Stimulated activated CD8-positive, alpha-beta memory T cell treated with anti-CD3 and anti-CD28 coated beads, Interleukin-15, amount 100 ng/mL, for 1 hour (primary cell): Measurements from ENCODE around the gene PPM1M.
"Not testable (repeated sequence)": the region's sequence is repeated elsewhere in the genome, so short reads cannot be mapped to it uniquely, and the experiment has no call there.

ENCODE experiments used
- DNase-seq: peaks from one replicate; pipeline ENCODE4 v3.0.0-alpha.2; 2020; ENCODE audit warnings: low read depth

The PPM1M gene

GRCh38 chr3:52277071-52277964 is 31.8 kb downstream of the PPM1M start:
- DNase-seq, result peak; percentile 46

DNA sequence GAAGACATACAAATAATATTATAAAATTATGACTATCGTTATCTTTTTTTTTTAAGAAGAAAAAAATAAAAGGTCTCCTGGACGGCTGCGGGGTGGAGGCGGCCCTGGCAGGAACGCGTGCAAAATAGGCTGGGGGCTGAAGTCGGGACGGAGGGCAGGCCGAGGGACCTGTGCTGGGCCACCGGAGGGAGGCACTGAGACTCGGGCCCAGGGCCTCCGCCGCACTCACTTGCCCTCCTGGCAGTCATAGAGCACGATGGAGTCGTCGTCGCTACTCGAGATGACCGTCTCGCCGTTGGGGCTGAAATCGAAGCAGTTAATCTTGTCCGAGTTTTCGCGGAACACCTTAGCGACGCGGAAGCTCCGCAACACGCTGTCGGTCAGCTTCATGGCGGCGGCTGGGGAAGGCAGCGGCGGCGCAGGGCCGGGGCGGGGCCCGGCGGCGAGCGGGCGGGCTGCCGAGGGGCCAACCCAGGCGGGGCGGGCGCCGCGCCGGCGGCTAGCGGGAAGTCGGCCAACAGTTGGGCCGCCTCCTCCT is 32.5 kb downstream of the PPM1M start:
- peak; percentile 36 for DNase-seq

- peak; percentile 97 for DNase-seq
These were observed 33.0 kb downstream of the PPM1M start, which contains the start of gene WDR82 for GRCh38 chr3:52278510-52279069. TSS of gene WDR82 (minus strand) at chr3:52278649. CDS start at chr3:52278361, 288 bp downstream.

DNA sequence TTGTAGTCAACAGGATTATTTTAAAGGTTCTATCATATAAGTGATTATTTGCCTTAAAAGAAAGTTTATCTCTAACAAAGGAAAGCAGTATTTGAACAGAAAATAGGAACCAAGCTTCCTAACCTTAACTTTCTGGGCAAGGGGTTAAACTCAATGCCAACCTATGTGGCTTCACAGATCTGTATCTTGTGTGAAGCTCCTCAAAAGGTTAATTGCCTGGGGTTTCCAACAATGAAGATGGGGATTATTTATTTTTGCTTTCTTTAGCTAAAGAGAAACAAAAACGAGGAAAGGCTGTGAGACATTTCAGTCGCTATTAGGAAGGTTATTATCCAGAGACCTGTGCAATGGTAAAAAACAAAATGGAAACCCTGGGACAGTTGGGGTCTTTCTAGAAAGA is 34.0 kb downstream of the PPM1M start:
- no peak for DNase-seq

GRCh38 chr3:52280050-52280461 is 34.5 kb downstream of the PPM1M start:
- DNase-seq, result no peak

- no peak for DNase-seq
These were observed 36.6 kb downstream of the PPM1M start for GRCh38 chr3:52281981-52282801.

DNA sequence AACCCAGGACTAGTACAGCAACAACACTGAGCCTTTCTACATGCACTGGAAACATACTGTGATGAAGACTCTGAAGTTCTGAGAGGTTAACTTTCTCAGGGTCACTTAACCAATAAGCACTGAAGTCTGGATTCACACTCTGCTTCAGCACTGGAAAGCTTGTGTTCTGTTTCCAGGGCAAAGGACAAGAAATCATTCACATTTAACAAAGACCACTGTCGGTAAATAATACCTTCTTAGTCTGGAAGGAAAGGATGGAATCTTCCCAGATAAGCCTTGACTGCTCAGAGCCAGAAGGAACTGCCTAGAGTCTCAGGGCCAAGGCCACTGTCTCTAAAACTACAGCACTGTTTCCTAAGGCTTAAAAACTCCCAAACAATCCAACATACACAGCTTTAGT is 37.7 kb downstream of the PPM1M start:
- DNase-seq, result no peak

GRCh38 chr3:52284051-52284450 is 38.5 kb downstream of the PPM1M start:
- not testable (repeated sequence) for DNase-seq

DNA sequence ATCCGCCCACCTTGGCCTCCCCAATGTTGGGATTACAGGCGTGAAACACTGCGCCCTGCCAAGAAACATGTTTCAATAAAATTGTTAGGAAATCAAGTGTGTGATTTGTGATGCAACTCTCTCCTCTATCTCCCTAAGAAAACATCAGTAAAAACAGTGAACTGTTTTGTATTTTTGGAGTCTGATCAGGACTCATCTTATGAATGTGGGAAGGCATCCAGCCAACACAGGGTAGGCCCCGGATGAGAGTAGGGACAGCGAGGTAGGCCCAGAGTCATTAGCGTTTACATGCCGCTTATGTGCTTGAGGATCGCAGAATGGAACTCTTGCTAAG is 41.2 kb downstream of the PPM1M start:
- DNase-seq, result no peak

- DNase-seq, result no peak
These were observed 43.1 kb downstream of the PPM1M start for GRCh38 chr3:52288674-52289073.

DNA sequence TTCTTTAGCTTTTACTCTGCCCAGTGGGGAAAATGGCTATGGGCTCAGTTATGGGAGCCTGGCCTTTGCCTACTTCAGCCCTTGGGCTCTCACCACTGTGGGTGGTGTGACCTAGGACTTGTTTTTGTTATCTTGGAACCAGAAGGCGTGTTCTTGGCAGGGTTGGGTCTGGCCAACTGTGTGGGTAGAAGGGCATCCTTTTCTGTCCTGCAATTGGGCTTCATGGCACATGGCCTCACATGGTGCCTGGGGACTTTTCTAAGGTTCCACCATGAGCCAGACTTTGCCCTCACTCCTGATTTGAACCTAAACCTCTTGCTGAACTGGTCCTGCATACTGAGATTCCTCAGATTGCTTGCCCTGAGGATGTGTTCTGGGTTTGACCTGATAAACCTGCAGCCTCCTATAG is 43.8 kb downstream of the PPM1M start:
- no peak for DNase-seq

DNA sequence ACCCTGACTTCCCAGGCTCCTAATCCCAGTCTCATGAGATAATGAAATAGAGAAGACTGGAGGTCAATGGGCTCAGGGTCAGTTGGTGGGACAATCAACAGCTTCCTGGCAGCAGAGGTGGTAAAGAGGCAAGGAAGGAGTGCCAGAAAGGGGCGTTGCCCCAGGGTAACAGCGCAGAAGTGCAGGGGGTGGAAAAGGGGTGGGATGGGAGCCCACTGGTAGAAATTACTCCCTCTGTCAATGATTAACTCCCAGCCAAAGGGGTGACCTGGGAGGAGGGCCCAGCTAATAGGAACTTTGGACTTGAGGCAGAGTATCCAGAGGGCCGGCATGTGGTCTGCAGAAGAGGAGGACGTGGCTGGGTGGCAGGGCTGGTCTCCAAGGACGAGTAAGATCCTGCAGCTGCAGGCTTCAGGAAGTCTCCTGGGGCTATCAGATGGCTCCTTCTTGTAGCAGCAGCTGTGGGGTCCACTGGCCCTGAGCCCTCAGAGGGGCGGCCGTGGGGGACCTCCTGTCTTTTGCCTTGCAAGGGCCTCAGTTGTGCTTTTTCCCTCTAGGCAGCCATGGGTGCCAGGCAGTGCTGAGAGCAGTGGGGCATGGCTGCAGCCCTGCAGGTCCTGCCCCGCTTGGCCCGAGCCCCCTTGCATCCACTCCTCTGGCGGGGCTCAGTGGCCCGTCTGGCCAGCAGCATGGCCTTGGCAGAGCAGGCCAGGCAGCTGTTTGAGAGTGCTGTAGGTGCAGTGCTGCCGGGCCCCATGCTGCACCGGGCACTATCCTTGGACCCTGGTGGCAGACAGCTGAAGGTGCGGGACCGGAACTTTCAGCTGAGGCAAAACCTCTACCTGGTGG is 44.4 kb downstream of the PPM1M start:
- DNase-seq, result no peak

- no peak for DNase-seq
These were observed 45.3 kb downstream of the PPM1M start for GRCh38 chr3:52290596-52291507.

- no peak for DNase-seq
These were observed 46.1 kb downstream of the PPM1M start for GRCh38 chr3:52291508-52292181.

DNA sequence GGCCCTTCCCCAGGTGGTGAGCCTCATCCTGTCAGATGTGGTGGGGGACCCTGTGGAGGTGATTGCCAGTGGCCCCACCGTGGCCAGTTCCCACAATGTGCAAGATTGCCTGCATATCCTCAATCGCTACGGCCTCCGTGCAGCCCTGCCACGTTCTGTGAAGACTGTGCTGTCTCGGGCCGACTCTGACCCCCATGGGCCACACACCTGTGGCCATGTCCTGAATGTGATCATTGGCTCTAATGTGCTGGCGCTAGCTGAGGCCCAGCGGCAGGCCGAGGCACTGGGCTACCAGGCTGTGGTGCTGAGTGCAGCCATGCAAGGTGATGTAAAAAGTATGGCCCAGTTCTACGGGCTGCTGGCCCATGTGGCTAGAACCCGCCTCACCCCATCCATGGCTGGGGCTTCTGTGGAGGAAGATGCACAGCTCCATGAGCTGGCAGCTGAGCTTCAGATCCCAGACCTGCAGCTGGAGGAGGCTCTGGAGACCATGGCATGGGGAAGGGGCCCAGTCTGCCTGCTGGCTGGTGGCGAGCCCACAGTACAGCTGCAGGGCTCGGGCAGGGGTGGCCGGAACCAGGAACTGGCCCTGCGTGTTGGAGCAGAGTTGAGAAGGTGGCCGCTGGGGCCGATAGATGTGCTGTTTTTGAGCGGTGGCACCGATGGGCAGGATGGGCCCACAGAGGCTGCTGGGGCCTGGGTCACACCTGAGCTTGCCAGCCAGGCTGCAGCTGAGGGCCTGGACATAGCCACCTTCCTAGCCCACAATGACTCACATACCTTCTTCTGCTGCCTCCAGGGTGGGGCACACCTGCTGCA is 46.9 kb downstream of the PPM1M start:
- DNase-seq, result no peak

GRCh38 chr3:52293491-52294319 is 48.1 kb downstream of the PPM1M start:
- no peak for DNase-seq

- no peak for DNase-seq
These were observed 49.0 kb downstream of the PPM1M start for GRCh38 chr3:52294320-52295150.
